NCI-H1092 treated with DMSO at 0.1 percent for 48 hours (cell line): ENCODE measurements around the gene TCERG1.
"Not testable (repeated sequence)": the region's sequence is repeated elsewhere in the genome, so short reads cannot be mapped to it uniquely, and the experiment has no call there.

Experiments used
- DNase-seq: peaks from one replicate; lab custom pipeline; 2025; lab: John Stamatoyannopoulos, UW

Gene TCERG1

GRCh38 chr5:146521403-146522106 lies 74.4 kb downstream of the TCERG1 start:
- peak; percentile 28 for DNase-seq

DNA sequence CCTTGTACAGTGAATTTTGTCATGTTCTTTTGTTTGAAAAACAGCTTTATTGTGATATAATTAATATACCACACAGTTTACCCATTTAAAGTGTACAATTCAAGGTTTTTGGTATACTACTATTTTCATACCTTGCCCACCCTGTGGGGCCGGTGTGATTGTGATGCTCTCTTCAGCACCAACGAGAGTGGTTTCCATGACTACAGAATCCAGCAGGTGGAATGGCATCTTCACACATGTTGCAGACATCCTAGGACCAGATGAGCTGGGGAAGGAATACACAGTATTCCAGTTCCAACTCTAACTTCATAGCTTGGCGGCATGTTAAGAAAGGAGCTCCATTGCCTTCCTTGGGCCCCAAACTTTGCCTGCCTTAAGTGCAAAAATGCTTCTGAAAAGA lies 76.6 kb downstream of the TCERG1 start:
- DNase-seq, result no peak

DNA sequence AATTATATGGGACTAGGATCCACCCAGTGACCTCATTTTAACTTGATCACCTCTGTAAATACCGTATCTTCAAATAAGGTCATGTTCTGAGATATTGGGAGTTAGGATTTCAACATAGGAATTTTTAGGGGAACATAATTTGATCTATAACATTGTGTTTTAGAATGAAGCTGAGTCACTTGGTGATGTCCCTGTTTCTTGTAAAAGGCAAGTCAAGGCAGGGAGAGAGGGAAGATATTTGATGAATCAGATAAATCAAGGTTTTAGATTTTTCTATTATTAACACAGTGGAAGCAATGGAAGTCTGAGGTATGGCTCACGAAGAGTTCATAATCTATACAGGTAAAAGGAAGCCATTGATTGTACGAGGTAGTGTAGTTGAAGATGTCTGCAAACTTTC lies 80.7 kb downstream of the TCERG1 start:
- no peak for DNase-seq

GRCh38 chr5:146528236-146528635 lies 81.1 kb downstream of the TCERG1 start:
- no peak for DNase-seq

GRCh38 chr5:146529984-146530383 lies 82.9 kb downstream of the TCERG1 start:
- DNase-seq, result no peak

DNA sequence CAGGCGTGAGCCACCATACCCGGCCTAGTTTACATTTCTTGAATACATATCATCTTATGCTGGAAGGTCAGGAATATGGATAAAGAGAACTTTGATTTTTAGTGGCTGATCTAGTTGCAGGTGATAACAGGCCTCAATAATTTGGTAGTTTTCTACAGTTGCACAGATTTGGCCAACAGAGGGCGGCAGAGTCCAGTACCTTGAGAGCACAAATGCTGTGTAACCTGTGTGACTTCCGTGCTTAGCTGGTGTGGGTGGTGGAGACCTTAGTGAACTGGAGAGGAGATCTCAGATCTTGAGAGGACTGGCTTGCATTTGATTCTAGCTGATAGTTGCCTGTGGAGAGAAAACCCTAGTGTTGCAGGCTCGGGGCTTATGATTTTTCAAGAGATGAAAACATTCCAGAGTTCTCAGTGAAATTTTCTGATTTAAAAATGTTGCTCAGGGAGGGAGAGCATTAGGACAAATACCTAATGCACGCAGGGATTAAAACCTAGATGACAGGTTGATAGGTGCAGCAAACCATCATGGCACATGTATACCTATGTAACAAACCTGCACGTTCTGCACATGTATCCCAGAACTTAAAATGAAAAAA lies 86.2 kb downstream of the TCERG1 start:
- peak; percentile 74 for DNase-seq

- DNase-seq, result no peak
Measured at GRCh38 chr5:146533882-146534281, 86.7 kb downstream of the TCERG1 start.

DNA sequence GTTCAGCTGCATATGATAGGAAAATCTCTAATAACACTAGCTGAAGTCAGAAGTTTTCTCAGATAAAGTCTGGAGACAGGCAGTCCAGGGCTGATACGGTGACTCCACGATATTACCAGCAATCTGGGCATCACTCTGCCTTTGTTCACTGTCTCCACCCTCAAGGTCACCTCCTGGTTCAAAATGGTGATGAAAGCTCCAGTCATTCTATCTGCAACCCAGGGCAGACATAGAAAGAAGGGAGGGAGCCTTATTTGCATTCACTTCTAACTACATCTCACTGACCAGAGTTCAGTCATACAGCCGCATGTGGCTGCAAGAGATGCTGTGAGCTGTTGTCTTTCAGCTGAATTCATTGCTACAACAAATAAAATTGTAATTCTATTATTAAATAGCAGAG lies 91.3 kb downstream of the TCERG1 start:
- DNase-seq, result no peak

DNA sequence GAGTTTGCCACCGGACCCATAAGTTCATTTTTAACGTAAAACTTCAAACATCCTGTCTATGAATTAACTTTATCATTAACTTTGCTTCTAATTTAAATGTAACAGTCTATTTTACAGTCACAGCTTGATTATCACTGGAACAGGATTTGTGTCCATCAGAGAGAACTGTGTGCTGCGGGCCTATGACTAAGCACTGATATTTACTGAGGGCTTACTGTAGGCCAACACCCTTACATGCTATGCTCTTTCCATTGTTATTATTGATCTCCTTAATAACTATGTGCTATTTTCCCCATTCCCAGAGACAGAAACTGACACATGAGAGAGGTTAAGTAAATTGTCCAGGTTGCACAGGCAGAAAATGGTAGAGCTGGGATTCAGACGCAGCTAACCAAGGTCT lies 92.8 kb downstream of the TCERG1 start:
- DNase-seq, result no peak

- DNase-seq, result no peak
Measured at GRCh38 chr5:146540414-146540813, 93.3 kb downstream of the TCERG1 start.

DNA sequence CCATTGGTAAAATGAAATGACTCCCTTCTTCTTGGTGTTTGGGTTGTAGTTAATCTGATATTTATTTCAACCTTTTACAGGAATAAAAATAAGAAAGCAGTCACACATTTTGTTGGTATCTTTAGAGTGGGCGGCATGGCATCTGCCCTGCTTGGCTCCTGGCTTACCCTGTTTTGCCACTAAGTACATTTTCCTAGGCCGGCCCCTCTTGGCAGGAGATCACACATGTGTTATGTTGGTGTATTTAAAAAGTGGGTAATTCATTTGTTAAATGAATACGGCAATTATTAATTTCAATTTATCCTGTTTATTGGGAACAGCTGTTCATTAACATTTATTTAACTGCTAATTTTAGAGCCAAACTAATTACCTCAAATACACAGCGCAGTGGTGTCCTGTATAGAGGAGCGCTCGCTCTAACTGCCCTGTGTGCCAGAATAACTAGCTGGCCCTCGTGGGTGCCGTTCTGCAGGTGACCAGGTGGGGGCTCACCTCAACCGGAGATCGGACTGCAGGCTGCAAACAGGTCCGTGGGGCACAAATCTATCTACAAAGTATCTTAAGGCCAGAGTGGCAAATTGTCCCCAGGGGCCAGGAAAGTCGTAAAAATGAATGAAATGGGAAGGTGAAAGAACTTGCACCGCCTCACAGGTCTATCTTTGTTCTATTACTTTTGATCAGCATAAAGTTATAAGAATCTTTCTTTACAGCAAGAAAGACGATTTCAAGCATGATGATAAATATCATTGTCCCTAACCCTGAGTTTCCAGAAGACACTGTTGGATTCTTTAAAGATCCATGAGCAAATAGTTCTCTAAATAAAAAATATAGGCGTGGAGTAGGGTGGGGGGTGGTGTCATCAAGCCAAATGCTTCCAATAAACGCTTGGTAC lies 95.1 kb downstream of the TCERG1 start:
- DNase-seq, result peak; percentile 51

- DNase-seq, result no peak
Measured at GRCh38 chr5:146544232-146544631, 97.1 kb downstream of the TCERG1 start.

DNA sequence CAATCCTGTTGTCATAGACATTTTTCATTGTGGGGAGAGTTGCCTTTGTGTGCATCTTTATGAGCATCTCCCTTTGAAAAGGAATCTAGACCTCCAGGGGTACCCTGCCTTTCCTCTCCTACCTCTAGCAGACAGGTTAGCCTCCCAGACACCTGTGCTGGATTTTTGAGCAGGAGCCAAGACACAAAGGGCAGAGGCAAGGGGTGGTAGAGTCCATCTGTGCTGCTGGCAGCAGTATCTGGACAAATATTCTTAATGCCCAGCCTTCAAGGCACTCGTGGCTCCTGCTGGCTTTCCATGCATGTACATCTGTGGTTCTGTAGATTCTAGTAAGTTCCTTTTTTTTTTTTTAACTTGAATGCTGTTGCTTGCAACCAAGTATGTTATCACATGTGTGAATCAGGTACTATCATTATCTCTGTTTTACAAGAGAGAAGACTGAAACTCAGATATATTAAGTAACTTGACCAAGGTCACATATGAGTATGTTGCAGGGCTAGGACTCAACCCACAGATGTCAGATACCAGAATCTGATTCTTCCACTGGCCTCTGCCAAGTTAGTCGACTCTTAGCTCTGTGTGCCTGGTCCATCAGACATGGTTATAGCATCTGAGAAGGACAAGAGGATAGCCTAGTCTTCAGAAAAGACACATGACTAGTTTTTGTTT lies 101.8 kb downstream of the TCERG1 start:
- DNase-seq, result no peak

DNA sequence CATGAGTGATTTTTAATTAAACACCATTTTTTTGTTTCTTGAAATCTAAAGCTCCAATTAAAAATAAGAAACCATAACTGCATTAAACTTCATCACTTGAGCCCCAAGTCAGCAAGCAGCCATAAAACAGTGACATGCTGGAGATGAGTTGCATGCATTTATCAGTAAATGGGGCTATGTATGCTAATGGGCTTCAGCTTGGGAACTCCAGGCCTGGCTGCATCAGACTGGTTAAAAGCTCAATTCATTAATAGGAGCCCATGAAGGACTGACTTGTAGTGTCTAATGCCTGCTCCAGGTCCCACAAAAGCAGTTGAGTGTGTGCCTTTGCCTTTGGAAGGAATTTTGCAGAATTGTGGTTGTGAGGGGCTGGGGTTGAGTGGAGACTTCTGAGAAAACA lies 102.5 kb downstream of the TCERG1 start:
- no peak for DNase-seq

- no peak for DNase-seq
Measured at GRCh38 chr5:146553446-146553845, 106.3 kb downstream of the TCERG1 start.

- not testable (repeated sequence) for DNase-seq
Measured at GRCh38 chr5:146556884-146557283, 109.8 kb downstream of the TCERG1 start.

DNA sequence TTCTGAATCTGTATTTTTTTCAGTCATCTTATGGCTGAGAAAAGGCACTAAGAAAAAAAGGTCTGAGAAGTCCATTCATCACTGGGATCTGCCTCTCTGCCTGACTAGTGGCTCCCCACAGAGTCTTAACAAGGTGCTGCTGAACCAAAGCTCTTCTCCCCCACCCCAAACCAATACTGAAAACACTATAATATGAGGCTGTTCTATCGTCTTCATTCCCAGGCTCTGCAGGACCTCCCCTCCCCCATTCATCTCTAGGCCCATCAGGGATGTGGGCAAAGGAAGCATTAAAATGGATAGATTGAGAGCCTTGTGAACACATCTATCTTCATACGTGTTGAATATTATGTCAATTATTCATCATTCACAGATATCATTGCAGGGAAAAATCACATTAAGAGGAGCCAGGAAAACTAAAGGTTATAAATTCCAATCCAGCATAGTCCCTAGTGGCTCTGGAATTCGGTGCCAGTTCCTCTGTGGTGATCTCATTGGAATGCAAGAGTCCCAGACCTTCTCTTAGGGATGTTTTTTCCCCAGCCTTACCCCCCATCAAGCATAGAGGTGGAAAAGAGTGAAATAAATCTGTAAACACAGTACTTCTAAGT lies 113.2 kb downstream of the TCERG1 start:
- no peak for DNase-seq
